ENCODE results near the gene HCN4. TPM values are rescaled to one million over a fixed set of nuclear protein-coding genes. Genes with fewer than 3 reads are reported as not detected.

The HCN4 gene
- total RNA-seq, 3 donors from 2014 or later: 0.14 to 0.23 (median 0.19) TPM

- Histone ChIP-seq H3K4me1 (ENCODE audit: low read depth) (peaks cover 12% of the 10 kb centered on the region), H3K36me3 (ENCODE audit: low read depth) (no peaks in the 10 kb centered on the region), H3K4me3 (no peak overlapping the region), H3K9me3 (no peaks in the 10 kb centered on the region)
- TF ChIP-seq CTCF (IDR thresholded peaks at IDR 0.05): no peak
- no peak for ATAC-seq
- no peak for DNase-seq
- intact Hi-C loops (cut with DNase I, micrococcal nuclease): no loop called here
Observed at GRCh38 chr15:73362900-73363299, 5.9 kb downstream of the HCN4 start.

GRCh38 chr15:73361337-73361736 is 7.4 kb downstream of the HCN4 start:
- H3K9me3 ChIP-seq: no peaks in the 10 kb centered on the region
- intact Hi-C loops (cut with DNase I, micrococcal nuclease): no loop called here
- no peaks in the 10 kb centered on the region for H3K36me3 ChIP-seq (ENCODE audit: low read depth)
- DNase-seq (no peak), ATAC-seq (no peak)
- H3K4me1 ChIP-seq (ENCODE audit: low read depth): peaks cover 9% of the 10 kb centered on the region
- TF ChIP-seq CTCF (IDR thresholded peaks at IDR 0.05): no peak
- no peak overlapping the region for H3K4me3 ChIP-seq

- DNase-seq (no peak), ATAC-seq (no peak)
- H3K4me1 ChIP-seq (ENCODE audit: low read depth): peaks cover 9% of the 10 kb centered on the region
- no peak for TF ChIP-seq CTCF (IDR thresholded peaks at IDR 0.05)
- H3K36me3 ChIP-seq (ENCODE audit: low read depth): no peaks in the 10 kb centered on the region
- H3K9me3 ChIP-seq: no peaks in the 10 kb centered on the region
- H3K4me3 ChIP-seq: no peak overlapping the region
- intact Hi-C loops (cut with DNase I, micrococcal nuclease): no loop called here
Observed at GRCh38 chr15:73359651-73360050, 9.1 kb downstream of the HCN4 start.

- intact Hi-C loops (cut with DNase I, micrococcal nuclease): no loop called here
- no peak for TF ChIP-seq CTCF (IDR thresholded peaks at IDR 0.05)
- Histone ChIP-seq H3K4me1 (ENCODE audit: low read depth) (peaks cover 9% of the 10 kb centered on the region), H3K9me3 (no peaks in the 10 kb centered on the region), H3K36me3 (ENCODE audit: low read depth) (no peaks in the 10 kb centered on the region), H3K4me3 (no peak overlapping the region)
- DNase-seq (peak in 2 of 3 donors; percentile 69 to 79), ATAC-seq (peak; percentile 95)
Observed at GRCh38 chr15:73357999-73358665, 10.6 kb downstream of the HCN4 start.

GRCh38 chr15:73355612-73356265 is 13.0 kb downstream of the HCN4 start:
- no peak for DNase-seq
- ATAC-seq: no peak
- no peak for TF ChIP-seq CTCF (IDR thresholded peaks at IDR 0.05)
- Histone ChIP-seq H3K4me1 (ENCODE audit: low read depth) (peaks cover 9% of the 10 kb centered on the region), H3K4me3 (no peak overlapping the region), H3K9me3 (no peaks in the 10 kb centered on the region), H3K36me3 (ENCODE audit: low read depth) (no peaks in the 10 kb centered on the region)
- intact Hi-C loops (cut with DNase I, micrococcal nuclease): no loop called here

Measured in mucosa of descending colon (tissue), 3 donors.